ENCODE data around the gene BID.
"Not testable (repeated sequence)": the region's sequence is repeated elsewhere in the genome, so short reads cannot be mapped to it uniquely, and the experiment has no call there.

Gene BID

GRCh38 chr22:17698948-17699347 lies 75.3 kb downstream of the BID start:
- intact Hi-C loops (cut with DNase I; ENCODE audit: low total_unique reads), result no loop called here
- H3K4me3 ChIP-seq, result no peak overlapping the region
- TF ChIP-seq CTCF (IDR thresholded peaks at IDR 0.05), result no peak
- no peak overlapping the region for H3K27ac ChIP-seq
- peaks cover 0 to 9% (median 1%) of the 10 kb centered on the region in 3 donors for H3K36me3 ChIP-seq
- H3K4me1 ChIP-seq, result no peaks in the 10 kb centered on the region
- H3K9me3 ChIP-seq, result no peaks in the 10 kb centered on the region
- no peak for DNase-seq
- H3K27me3 ChIP-seq, result no peaks in the 10 kb centered on the region

- H3K4me1 ChIP-seq; DNase-seq; H3K27ac ChIP-seq; H3K36me3 ChIP-seq; intact Hi-C loops (cut with DNase I; ENCODE audit: low total_unique reads); H3K4me3 ChIP-seq; H3K9me3 ChIP-seq; H3K27me3 ChIP-seq: not testable (repeated sequence)
Observed at GRCh38 chr22:17698276-17698675, 76.0 kb downstream of the BID start.

GRCh38 chr22:17697196-17697595 lies 77.1 kb downstream of the BID start:
- H3K27me3 ChIP-seq; H3K36me3 ChIP-seq; intact Hi-C loops (cut with DNase I; ENCODE audit: low total_unique reads); H3K9me3 ChIP-seq; H3K4me3 ChIP-seq; H3K4me1 ChIP-seq; DNase-seq; H3K27ac ChIP-seq: not testable (repeated sequence)

- Histone ChIP-seq H3K4me3 (no peak overlapping the region), H3K27me3 (no peaks in the 10 kb centered on the region), H3K27ac (no peak overlapping the region), H3K9me3 (no peaks in the 10 kb centered on the region), H3K36me3 (peaks cover 0 to 12% (median 5%) of the 10 kb centered on the region in 3 donors), H3K4me1 (no peaks in the 10 kb centered on the region)
- intact Hi-C loops (cut with DNase I; ENCODE audit: low total_unique reads), result no loop called here
- no peak for TF ChIP-seq CTCF (IDR thresholded peaks at IDR 0.05)
- DNase-seq, result no peak
Observed at GRCh38 chr22:17695986-17696385, 78.3 kb downstream of the BID start.

GRCh38 chr22:17694752-17695151 lies 79.5 kb downstream of the BID start:
- H3K27ac ChIP-seq, result no peak overlapping the region
- H3K27me3 ChIP-seq, result no peaks in the 10 kb centered on the region
- H3K36me3 ChIP-seq, result peaks cover 0 to 23% (median 10%) of the 10 kb centered on the region in 3 donors
- H3K4me1 ChIP-seq, result no peaks in the 10 kb centered on the region
- no peak for TF ChIP-seq CTCF (IDR thresholded peaks at IDR 0.05)
- no peaks in the 10 kb centered on the region for H3K9me3 ChIP-seq
- intact Hi-C loops (cut with DNase I; ENCODE audit: low total_unique reads), result no loop called here
- no peak overlapping the region for H3K4me3 ChIP-seq
- no peak for DNase-seq

GRCh38 chr22:17694193-17694592 lies 80.1 kb downstream of the BID start:
- H3K27ac ChIP-seq, result no peak overlapping the region
- H3K36me3 ChIP-seq, result peaks cover 3 to 28% (median 10%) of the 10 kb centered on the region in 3 donors
- DNase-seq, result no peak
- no peaks in the 10 kb centered on the region for H3K27me3 ChIP-seq
- H3K9me3 ChIP-seq, result no peaks in the 10 kb centered on the region
- intact Hi-C loops (cut with DNase I; ENCODE audit: low total_unique reads), result no loop called here
- H3K4me3 ChIP-seq, result no peak overlapping the region
- H3K4me1 ChIP-seq, result no peaks in the 10 kb centered on the region
- TF ChIP-seq CTCF (IDR thresholded peaks at IDR 0.05), result no peak

GRCh38 chr22:17692841-17693240 lies 81.4 kb downstream of the BID start:
- intact Hi-C loops (cut with DNase I; ENCODE audit: low total_unique reads), result no loop called here
- Histone ChIP-seq H3K9me3 (no peaks in the 10 kb centered on the region), H3K36me3 (peaks cover 7 to 33% (median 10%) of the 10 kb centered on the region in 3 donors), H3K27me3 (no peaks in the 10 kb centered on the region), H3K27ac (no peak overlapping the region), H3K4me1 (no peaks in the 10 kb centered on the region), H3K4me3 (no peak overlapping the region)
- no peak for TF ChIP-seq CTCF (IDR thresholded peaks at IDR 0.05)
- DNase-seq, result no peak
